ENCODE data around the gene SCN5A.

GRCh38 chr3:38684546-38684945 lies 35.1 kb upstream of the SCN5A start:
- TF ChIP-seq CTCF (IDR thresholded peaks at IDR 0.05; ENCODE audit: low read depth, low read length) = no peak
- TF ChIP-seq EZH2phosphoT487 (IDR thresholded peaks at IDR 0.05; ENCODE audit: low read depth) = no peak

Data from OCI-LY3 (cell line).